ENCODE data around the gene ZC3H8.

The ZC3H8 gene

DNA sequence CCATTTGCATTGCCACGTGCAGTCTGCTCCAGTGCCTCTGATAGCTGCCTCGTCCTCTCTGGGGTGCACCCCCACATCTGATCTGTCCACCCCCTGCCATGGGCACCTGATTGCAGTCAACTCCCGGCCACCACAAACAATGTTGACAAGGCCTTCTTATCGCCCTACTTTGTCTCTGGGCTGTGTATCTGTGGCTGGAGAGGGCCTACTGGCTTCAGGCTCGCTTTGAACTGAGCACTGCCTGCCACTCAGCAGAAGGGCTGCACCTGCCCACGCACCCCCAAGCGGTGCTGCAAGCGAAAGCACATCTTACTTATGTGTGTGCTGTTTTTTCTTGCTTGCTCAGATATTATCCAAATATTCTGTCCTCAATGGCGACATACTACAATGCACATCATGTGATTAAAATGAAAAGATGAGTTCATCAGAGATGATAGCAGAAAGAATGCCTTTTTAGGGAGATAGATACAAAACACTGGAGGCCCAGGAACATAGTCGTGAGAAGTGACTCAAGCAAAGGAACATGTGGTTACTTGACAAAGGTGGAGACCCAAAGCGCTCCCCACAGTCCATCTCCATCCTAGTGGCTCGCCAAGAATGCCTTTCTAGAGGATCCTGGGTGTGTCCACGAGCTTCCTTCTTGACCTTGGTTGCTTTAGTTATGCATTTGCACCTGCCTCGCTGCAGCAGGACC, 87.9 kb downstream of the ZC3H8 start:
- TF ChIP-seq POLR2AphosphoS5 (IDR thresholded peaks at IDR 0.05; ENCODE audit: low read depth, low read length) (no peak), TAF1 (IDR thresholded peaks at IDR 0.05; ENCODE audit: low read depth, low read length) (no peak), POLR2A (IDR thresholded peaks at IDR 0.05; ENCODE audit: low read depth, low read length) (no peak), SPI1 (IDR thresholded peaks at IDR 0.05; ENCODE audit: low read depth, low read length) (no peak)
- DNase-seq (ENCODE audit: insufficient read length, low spot score) = no peak
- no peak for FAIRE-seq

DNA sequence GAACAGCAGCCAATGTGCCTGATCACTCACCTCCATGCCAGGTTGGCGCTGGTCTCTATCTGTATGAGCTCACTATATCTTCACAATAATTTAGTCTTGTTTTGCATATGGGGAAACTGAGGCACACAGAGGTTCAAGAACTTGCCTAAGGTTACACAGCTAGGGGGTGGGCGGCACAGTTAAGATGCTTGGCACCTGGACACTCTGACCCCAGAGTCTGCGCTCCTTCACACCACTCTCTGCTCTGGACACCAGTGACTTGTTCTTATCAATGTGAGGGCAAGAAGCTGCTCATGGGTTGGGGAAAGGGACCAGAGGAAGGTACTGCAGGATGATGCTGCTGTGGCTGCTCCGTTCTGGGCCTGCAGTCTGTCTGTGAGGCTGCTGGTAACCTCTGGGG, 89.5 kb downstream of the ZC3H8 start:
- TF ChIP-seq POLR2AphosphoS5 (IDR thresholded peaks at IDR 0.05; ENCODE audit: low read depth, low read length) (no peak), SPI1 (IDR thresholded peaks at IDR 0.05; ENCODE audit: low read depth, low read length) (no peak), POU2F2 (IDR thresholded peaks at IDR 0.05; ENCODE audit: low read depth, low read length) (no peak), PAX5 (IDR thresholded peaks at IDR 0.05; ENCODE audit: insufficient read depth, low read length, severe bottlenecking) (no peak), POLR2A (IDR thresholded peaks at IDR 0.05; ENCODE audit: low read depth, low read length) (no peak), TAF1 (IDR thresholded peaks at IDR 0.05; ENCODE audit: low read depth, low read length) (no peak)
- no peak for FAIRE-seq
- DNase-seq (ENCODE audit: insufficient read length, low spot score) = no peak

DNA sequence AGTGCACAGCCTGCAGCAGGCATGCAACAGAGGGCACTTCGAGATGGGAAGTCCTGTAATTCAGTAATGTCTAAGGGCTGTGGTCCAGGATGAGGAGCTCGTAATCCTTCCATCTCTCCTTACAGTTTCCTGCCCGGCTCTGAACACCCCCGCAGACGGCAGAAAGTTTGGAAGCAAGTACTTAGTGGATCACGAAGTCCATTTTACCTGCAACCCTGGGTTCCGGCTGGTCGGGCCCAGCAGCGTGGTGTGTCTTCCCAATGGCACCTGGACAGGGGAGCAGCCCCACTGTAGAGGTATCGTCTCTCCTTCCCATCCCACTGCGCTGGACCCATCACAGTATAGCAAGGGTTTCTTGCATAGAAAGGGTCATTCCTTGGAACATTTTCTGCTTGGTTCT, 90.0 kb downstream of the ZC3H8 start:
- DNase-seq (ENCODE audit: insufficient read length, low spot score) (no peak), FAIRE-seq (no peak)
- TF ChIP-seq POLR2A (IDR thresholded peaks at IDR 0.05; ENCODE audit: low read depth, low read length) (no peak), PAX5 (IDR thresholded peaks at IDR 0.05; ENCODE audit: insufficient read depth, low read length, severe bottlenecking) (no peak), POU2F2 (IDR thresholded peaks at IDR 0.05; ENCODE audit: low read depth, low read length) (no peak), POLR2AphosphoS5 (IDR thresholded peaks at IDR 0.05; ENCODE audit: low read depth, low read length) (no peak), SPI1 (IDR thresholded peaks at IDR 0.05; ENCODE audit: low read depth, low read length) (no peak), TAF1 (IDR thresholded peaks at IDR 0.05; ENCODE audit: low read depth, low read length) (no peak)

DNA sequence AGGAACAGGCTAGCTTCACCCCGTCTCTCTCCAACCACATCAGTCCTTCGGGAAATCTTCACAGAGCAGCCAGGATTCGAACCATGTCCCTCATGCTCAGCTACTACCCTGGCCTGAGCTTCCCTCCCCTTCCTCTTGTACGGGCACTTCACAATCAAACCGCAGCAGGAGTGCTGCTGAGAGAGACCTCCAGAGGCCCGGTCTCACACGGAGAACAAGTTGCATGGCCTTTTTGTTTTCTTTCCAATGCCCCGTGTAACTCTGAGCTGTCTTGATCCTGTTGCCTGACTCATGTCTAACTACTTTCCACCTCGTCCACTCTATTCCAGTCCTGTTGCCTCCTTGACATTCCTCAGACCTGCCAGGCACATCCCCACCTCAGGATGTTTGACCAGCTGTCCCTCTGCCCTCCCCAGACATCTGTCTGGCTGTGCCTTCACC, 91.3 kb downstream of the ZC3H8 start:
- DNase-seq (ENCODE audit: insufficient read length, low spot score) = no peak
- no peak for FAIRE-seq

DNA sequence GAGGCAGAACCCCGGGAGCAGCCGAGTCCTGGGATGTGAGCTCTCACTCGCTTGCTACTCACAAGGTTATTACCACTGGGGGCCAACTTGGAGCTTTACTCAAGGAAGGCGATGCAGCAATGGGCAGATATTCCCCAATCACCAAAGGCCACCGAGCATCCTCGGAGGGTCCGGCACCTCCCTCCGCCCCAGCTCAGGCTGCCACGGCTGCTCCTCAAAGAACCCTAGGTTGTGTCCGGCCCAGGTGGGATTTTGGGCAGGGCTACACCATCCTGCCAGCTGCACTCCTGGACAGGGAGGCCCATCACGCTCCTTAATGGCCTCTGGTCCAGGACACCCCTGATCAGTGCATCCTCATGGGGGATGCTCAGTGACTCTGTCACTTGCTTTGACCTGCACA, 91.9 kb downstream of the ZC3H8 start:
- DNase-seq (ENCODE audit: insufficient read length, low spot score) (no peak), FAIRE-seq (no peak)
- TF ChIP-seq PAX5 (IDR thresholded peaks at IDR 0.05; ENCODE audit: insufficient read depth, low read length, severe bottlenecking) (no peak), POU2F2 (IDR thresholded peaks at IDR 0.05; ENCODE audit: low read depth, low read length) (no peak), TAF1 (IDR thresholded peaks at IDR 0.05; ENCODE audit: low read depth, low read length) (no peak), POLR2A (IDR thresholded peaks at IDR 0.05; ENCODE audit: low read depth, low read length) (no peak)

More for the DNA sequence above, 91.3 kb downstream of the ZC3H8 start:
- TF ChIP-seq PAX5 (IDR thresholded peaks at IDR 0.05; ENCODE audit: insufficient read depth, low read length, severe bottlenecking) (no peak), TAF1 (IDR thresholded peaks at IDR 0.05; ENCODE audit: low read depth, low read length) (no peak), POLR2AphosphoS5 (IDR thresholded peaks at IDR 0.05; ENCODE audit: low read depth, low read length) (no peak), POLR2A (IDR thresholded peaks at IDR 0.05; ENCODE audit: low read depth, low read length) (no peak)

DNA sequence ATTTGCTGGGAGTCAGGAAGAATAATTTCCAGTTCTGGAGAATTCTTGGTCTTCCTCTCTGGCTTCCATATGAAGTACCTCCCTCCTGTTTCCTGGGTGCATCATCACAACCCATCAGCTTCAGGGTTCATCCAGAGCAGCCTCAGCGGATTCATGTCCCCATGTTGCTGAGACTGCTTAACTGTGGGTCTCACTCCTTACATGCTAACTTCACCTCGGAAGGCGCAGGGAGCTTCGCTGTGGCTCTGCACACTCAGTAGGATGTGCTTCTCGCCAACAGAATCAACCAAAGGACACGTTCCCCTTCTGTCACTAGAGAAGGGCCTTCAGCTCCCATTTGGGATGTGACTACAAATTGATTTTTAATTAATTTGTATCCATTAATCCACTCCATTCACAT, 92.5 kb downstream of the ZC3H8 start:
- FAIRE-seq = no peak
- no peak for TF ChIP-seq PAX5 (IDR thresholded peaks at IDR 0.05; ENCODE audit: insufficient read depth, low read length, severe bottlenecking)
- DNase-seq (ENCODE audit: insufficient read length, low spot score) = no peak
